Activated CD4-positive, CD25-positive, alpha-beta regulatory T cell treated with anti-CD3 and anti-CD28 coated beads, Interleukin-2, amount 50 U/mL, for 16 hours (primary cell): ENCODE data around the gene SELPLG.
"Not testable (repeated sequence)": the region's sequence is repeated elsewhere in the genome, so short reads cannot be mapped to it uniquely, and the experiment has no call there.

ENCODE experiments used
- DNase-seq: peaks from one replicate; pipeline ENCODE4 v3.0.0-alpha.2; 2020; ENCODE audit warnings: low read depth, low spot score

SELPLG gene

DNA sequence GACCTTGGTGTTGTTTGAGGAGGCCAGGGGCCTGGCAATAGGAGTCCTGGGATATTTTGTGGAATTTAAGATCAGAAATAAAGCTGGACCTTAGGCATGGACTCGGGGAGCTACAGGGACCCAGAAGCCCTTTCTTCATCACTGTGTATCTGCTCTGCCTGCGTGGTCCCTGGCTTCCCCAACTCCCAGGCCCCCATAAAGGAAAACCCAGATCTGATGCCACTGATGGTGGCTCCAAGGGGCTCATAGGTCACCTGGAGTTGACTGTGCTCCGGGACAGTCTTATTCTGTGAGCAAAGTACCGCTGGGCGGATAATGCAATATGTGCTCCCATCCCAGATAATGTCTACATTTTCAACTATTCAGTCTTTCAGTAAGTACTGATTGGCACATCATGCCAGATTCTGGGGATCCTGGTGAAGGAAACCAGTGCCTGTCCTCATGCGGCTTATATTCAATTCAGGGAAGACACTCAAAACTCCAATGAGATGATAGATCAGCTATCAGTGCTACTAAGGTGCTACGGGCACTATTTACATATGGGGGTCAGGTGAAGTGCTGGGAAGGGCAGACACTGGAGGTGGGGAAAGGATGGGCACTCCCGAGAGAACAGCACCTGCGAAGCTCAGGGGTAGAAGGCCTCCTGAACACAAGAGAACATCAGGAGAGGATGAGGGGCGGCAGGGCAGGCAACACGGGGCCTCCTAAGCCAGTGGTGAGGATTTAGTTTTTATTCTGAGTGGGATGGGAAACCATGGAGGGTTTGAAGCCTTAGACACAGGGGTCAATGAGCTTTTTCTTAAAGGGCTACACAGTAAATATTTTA is 5.5 kb upstream of the SELPLG start:
- no peak for DNase-seq

DNA sequence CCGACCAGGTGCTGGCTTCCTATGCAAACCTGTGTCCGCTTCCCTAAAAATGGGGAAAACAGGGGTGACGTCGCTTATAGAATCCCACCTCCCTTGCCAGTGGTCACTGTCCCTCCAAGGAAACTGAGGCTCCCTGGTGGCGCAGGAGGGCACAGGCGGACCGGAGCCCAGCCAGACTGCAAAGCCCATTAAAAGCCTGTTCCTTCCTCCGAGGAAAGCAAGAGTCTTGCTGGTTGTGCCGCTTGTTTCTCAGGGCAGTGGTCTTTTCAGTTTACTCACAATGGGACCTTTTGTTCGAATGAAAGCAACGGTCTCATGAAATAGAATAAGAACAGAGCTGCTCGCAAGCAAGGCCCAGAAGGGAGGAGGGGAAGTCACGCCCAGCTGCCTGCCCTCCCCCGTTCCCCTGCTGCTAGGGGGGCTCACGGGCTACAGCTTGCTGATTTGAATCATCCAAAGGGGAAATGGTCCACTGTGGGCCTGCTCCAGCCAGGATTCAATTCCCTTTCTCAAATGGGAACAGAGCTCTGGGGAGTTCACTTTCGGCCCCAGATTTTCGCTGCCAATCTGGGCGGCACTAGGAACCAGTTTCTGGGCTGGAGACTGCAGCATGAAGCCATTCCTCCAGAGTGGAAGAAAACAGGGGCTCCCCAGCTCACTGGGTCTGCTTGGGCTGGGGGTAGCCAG is 4.6 kb upstream of the SELPLG start:
- no peak for DNase-seq

DNA sequence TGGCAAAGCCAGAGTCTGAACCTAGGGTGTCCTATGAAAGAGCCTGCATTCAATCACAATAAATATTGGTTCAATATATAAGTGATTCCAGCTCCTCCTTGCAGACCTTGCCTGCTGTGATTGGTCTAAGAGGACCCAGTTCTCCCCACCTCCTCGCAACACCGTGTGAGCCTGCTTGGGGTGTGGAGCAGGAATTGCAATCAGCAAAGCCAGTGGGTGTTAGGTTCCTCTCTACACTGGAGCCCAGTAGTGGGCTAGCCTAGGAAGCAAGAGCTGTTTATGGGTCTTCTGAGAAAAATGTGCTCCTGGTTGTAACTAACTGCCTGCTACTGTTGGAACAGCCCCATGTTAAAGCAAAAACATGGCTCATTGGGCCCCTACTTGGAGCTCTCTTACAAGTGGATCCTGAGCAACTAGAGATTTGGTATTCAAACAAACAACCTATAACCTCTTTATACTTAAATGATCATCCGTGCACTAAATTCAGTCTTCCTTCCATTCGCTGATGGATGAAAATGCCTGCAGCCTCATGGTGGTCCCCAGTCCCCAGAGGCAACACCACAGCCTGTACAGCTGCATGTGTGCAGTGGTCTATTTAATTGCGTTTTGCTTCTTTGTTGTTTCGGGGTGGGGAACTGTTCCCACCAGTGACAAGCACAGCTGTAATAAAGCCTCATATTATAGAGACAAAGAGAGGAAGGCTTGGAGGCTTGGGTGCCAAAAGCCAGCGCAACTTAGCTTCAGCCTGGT is 3.7 kb upstream of the SELPLG start:
- DNase-seq: no peak

DNA sequence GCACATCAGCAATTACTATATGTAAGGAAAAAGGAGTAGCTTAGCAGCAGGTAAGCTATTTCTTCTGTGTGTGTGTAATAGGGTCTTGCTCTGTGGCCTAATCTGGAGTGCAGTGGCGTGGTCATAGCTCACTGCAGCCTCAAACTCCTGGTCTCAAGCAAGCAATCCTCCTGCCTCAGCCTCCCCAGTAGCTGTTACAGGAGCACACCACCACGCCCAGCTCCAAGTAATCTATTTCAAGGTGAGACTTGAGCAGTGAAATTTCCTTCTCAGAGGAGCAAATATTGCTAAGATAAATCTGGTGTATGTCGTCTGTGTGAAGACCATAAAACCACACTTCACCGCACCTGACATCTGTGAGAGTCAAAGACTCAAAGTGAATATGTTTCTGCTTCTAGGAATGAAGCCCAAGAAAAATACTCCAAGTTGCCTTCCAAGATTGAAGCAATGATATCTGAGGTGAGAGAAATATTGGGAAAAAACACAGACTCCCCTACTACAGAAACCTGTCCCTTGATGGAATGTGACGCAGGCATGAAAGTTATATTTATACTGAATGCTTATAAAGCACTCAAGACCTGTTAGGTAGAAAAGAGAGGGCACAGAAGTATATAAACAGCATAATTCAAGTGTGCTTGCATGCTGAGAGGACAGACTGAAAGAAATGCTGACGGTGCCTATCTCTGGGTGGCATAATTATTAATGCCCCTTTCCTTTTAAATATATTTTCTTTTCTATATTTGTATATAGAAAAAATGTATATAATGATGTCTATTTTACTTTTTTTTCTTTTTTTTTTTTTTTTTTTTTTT is 2.5 kb upstream of the SELPLG start:
- no peak for DNase-seq

DNA sequence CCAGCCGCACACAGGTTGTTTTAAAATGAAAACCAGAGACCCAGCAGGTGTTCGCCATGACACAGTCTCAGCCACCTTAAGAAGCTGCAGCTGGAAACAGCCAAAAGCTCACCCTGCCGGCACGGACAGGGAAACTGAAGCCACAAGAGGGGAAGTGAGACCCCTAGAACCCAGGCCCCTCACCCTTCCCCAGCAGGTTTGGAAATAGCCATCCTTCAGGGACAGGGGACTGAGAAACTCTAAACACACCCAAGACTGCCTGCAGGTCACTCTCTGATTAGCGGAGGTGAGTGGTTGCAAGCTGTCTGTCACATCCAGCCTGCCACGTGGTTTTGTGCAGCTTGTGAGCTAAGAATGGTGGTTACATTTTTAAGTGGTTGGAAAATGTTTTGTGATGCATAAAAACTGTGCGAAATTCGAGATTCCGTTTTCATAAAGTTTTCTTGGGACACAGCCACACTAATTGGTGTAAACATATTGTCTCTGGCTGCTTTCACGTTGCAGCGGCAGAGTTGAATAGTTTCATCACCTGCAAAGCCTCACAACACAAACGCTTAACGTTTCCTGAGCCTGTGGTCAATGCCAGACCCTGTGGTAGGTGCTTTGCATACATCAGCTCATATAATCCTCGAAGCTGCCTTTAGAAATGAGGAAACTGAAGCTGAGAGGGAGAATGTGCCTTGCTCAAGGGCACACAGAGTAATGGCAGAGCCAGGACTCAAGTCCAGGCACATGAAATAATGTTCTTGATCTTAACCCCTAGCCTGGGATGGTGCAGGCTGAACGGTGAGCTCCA is 1.7 kb upstream of the SELPLG start:
- no peak for DNase-seq

DNA sequence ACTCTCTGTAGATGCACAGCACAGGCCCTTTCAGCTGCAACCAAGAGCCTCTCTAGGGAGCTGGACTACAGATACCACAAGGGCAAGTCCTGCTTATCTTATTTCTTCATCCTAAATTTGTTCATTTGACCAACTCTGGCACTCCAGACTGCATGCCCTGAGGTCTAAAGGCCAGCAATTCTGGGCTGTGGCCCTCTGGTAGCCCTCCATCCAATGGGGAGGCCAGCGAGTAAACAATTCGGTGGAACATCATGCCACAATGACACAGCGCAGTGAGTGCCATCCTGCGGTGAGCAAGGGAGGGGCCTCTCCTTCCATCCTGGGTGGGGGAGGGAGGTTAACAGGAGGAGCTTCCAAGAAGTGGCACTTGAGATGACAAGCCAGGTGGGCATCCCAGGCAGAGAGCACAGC is 652 bp upstream of the SELPLG start:
- no peak for DNase-seq

DNA sequence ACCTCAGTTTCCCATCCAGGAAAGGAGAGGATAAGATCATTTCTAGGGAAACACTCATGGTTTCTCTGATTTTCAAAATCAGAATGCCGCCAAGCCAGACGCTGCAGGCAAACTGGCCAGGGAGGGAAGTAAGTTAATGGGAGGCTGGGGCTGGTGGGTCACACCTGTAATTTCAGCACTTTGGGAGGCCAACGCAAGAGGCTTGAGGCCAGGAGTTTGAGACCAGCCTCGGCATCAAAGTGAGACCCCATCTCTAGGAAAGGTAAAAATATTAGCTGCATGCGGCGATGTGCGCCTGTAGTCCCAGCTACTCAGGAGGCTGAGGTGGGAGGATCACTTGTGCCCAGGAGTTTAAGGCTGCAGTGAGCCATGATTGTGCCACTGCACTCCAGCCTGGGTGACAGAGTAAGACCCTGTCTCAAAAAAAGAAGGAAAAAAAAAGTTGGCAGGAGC is 587 bp downstream of the SELPLG start:
- DNase-seq: no peak

DNA sequence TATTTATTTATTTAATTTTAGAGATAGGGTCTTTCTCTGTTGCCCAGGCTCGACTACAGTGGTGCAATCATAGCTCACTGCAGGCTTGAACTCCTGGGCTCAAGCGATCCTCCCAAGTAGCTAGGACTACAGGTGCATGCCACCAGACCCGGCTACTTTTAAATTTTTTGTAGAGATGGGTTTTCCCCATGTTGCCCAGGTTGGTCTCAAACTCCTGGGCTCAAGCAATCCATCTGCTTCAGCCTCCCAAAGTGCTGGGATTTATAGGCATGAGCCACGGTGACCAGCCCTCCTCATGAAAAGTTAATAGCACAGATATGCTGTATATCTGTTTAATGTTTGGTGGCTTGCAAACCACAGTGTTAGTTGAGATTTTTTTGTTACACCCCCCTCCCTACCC is 2.4 kb downstream of the SELPLG start:
- DNase-seq: not testable (repeated sequence)

DNA sequence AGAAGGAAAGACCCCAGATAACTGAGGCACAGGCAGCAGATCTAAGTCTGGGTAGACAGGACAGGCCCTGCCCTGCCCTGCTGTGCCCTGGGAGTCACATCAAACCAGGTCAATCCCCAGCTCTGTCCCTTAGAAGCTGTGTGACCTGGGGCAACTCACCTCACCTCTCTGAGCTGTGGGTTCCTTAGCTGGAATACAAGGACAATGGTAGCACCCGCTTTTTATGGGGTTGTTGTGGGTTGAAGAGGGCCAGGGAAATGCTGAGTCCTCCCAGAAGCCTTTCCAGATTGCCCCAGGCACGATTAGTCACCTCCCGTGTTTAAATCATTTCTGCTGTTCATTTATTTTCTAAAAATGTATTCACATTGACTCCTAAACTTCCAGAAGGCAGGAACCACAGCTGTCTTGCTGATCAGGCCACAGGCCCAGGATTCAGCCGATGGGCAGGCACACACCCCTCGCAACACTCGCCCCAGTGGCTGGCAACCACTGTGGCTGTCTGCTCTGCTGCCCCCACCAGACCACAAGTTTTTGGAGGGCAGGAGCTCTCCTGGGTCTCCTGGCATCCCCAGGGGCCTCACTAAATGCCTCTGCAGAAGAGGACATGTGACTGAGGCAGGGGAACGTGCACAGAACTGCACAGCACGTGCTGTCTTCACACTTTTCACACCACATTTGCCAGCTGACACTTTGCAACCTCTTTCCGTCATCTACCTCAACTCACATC is 3.0 kb downstream of the SELPLG start:
- no peak for DNase-seq

DNA sequence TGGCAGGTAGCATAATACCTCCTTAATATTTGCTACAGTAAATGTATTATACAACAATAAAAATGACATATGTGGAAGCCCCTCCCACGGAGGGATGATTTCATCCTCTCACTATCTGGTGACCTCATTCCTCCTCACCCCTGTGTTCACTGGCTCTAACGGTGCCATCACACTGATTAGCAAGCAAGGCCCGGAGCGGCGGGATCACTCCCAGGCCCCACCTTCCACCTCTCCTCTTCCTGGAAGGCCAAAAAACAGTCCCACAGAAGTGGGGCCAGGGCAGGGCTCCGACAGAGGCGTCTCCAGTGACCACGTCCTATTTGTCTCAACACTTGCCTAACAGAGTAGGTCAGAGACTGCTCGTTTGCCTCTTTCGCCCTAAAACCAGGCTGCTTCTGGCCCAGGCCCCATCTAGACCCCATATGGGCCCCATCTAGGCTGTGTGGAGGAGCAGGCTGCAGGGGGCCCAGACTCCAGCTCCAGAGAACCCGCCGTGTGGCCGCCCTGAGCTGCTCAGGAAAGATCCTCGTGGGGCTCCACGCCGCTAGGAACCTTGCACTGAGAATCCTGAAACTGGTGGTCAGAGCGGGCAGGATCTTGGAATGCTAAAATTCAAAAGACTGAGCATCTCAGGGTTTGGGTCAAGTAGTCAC is 3.7 kb downstream of the SELPLG start:
- DNase-seq: no peak

DNA sequence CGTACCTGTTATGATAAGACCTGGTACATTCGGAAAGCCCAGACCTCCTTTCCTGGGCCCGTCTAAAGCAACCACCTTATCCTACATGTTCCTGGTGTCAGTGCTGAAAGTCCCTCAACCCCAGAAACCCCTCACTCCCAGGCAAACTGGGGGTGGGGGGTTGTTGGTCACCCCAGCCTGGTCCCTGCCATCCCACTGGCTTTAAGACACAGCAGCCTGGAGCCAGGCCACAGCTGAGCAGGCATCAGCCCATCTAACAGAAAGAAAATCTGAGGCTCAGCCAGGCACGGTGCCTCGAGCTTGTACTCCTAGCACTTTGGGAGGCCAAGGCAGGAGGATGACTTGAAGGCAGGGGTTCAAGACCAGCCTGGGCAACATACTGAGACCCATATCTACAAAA is 4.5 kb downstream of the SELPLG start:
- DNase-seq: no peak

DNA sequence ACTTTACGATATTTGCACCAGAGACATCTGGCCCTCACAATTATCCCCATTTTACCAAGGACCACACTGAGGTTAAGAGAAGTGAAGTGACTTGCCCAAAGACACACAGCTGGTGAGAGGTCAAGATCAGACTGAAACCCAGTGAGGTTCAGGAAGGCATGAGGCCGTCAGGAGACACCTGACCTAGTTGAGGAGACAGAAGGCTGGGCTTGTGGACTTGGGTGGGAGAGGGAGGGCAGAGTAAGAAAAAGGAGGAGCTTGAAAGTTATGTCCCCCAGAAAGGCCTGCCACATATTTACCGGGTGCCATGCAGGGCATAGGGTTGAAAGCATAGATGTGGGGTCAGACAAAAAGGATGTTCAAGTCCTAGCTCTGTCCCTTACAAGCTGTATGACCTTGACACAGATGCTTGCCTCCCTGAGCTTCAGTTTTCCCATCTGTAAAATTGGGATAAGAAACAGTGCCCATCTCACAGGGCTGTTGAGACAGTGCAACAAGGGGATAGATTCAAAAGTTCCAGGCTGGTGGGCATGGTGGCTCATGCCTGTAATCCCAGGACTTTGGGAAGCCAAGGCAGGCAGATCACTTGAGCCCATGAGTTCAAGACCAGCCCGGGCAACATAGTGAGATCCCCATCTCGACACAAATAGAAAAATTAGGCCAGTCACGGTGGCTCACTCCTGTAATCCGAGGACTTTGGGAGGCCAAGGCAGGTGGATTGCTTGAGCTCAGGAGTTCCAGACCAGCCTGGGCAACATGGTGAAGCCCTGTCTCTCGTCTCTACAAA is 6.4 kb downstream of the SELPLG start:
- no peak for DNase-seq

DNA sequence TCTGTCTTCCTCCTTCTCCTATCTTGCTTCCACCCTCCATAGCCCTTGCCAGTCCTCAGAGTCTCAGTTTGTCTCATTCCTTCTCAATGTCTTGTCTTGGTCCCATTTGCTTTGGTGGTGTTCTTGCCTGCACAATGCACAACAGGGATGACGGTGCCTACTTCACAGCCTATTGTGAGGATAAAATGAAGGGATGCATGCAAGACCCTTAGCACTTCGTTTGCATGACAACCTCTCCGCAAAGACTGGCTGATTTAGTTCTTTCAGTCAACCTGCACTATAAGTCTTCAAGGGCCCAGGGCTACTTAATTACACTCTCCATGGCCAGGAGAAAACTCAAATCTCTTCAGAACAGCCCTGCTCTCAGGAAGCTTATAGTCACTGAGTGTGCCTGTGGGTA is 8.5 kb downstream of the SELPLG start:
- DNase-seq: no peak

DNA sequence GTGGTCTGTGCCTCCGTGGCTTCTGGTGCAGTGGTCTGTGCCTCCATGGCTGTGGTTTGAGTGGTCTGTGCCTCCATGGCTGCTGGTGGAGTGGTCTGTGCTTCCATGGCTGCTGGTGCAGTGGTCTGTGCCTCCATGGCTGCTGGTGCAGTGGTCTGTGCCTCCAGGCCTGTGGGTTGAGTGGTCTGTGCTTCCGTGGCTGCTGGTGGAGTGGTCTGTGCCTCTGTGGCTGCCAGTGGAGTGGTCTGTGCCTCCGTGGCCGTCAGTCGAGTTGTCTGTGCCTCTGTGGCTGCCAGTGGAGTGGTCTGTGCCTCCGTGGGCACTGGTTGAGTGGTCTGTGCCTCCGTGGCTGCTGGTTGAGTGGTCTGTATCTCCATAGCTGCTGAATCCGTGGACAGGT is 10.1 kb downstream of the SELPLG start:
- DNase-seq: no peak

DNA sequence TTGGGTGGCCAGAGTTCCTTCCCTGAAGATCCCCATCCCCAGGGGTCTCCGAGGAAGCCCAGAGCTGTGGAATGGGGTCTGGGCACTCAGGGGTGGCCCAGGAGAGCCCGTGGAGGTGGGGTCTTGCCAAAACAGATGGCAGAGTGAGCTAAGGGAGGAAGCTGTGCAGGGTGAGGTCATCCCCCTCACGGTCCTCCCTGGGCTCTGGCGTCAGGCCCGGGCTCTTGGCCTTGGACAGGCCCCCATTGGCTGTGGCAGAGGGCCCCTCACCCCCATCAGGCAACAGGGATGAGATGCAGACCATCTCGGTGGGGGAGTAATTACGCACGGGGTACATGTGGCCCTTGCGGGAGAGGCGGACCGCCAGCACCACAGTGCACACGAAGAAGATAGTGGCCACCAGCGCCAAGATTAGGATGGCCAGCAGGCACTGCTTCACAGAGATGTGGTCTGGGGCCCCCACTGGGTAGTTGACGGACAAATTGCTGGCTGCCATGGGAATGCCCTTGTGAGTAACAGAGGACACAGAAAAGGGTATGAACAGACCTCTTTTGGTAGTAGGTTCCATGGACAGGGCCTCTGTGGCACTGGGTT is 10.7 kb downstream of the SELPLG start:
- no peak for DNase-seq

DNA sequence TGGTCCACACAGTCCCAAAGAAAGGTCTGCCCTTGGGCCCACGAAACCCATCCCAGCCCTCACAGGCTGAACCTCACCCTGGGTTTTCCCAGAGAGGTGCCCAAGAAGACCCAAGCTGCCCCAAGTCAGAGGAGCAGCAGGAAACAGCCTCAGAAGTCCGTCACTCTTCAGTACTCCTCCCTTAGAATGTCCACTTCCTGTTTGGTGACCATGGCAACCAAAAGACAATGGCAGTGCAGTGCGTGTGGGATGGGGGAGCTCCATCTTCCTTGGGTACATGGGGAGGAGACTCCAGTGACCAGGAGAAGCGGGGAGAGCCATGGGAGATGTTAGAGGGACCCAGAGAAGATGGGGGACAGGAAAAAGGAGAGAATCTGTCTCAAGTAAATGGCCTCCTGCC is 11.3 kb downstream of the SELPLG start:
- DNase-seq: no peak

DNA sequence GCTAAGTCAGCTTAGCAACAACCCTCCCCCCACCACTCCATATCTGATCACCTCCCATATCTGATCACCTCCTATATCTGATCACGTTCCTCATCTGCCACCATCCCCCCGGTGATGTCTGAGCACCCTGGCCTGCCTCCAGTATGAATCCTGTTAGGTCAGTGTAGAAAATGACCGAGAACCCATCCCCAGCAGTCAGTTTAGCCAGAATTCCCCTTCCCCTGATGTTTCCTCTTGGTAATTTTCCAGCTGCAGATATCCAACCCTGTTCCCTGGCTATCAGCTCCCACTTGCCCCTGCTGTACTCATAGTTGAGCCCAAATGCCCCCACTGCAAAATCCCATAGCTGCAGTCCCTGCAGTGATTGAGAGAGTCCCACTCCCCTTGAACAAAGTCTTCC is 12.5 kb downstream of the SELPLG start:
- DNase-seq: no peak

DNA sequence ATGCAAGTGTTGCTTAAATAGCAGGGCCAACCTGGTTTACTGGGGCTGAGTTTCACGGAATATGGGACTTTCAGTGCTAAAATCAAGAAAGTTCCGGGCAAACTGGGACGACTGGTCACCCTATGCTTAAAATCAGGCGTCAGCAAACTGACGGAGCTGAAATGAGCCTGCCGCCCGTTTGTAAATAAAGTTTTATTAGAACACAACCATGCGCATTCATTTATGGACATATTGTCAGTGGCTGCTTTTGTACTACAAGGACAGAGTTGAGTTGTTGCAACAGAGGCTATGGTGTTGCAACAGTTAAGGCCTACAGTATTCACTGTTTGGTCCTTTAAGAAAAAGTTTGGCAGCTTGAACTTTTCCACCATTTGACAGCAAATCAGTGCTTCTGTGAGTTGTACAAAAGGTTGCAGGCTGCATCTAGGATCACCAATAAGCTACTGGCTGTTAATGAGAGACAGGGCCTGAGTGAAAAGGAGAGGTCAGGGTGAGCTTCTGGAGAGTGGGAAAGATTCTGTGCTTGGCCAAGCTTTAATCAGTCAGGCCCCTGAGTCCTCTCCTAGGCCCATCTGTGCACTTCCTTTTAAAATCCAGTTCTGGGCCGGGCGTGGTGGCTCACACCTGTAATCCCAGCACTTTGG is 13.3 kb downstream of the SELPLG start:
- no peak for DNase-seq
